HG02885 (cell line): ENCODE measurements around the gene DRAXIN.
A peak's percentile ranks its signal among the peaks of the same experiment; 100 is the strongest.
"Not testable (repeated sequence)": the region's sequence is repeated elsewhere in the genome, so short reads cannot be mapped to it uniquely, and the experiment has no call there.

Source experiments
- ATAC-seq: cut with Tn5 transposase; IDR thresholded peaks from one replicate; pipeline ENCODE4 v1.9.1; 2021; ENCODE audit warnings: mild to moderate bottlenecking; ENCODE audit not compliant: unreplicated experiment, poor library complexity

Gene DRAXIN

GRCh38 chr1:11691302-11691914 is at the start of gene DRAXIN:
TSS of gene DRAXIN (plus strand) at chr1:11691710. CDS start at chr1:11706259, 14,549 bp downstream.
- no peak for ATAC-seq

GRCh38 chr1:11641776-11642305 is 49.7 kb upstream of the DRAXIN start:
- no peak for ATAC-seq

GRCh38 chr1:11642418-11643017 is 49.0 kb upstream of the DRAXIN start:
- not testable (repeated sequence) for ATAC-seq

- ATAC-seq, result no peak
Measured at GRCh38 chr1:11643782-11644181, 47.7 kb upstream of the DRAXIN start.

- ATAC-seq, result no peak
Measured at GRCh38 chr1:11645270-11645669, 46.2 kb upstream of the DRAXIN start.

- no peak for ATAC-seq
Measured at GRCh38 chr1:11645670-11646265, 45.7 kb upstream of the DRAXIN start.

GRCh38 chr1:11646317-11646716 is 45.2 kb upstream of the DRAXIN start:
- no peak for ATAC-seq

GRCh38 chr1:11647333-11647732 is 44.2 kb upstream of the DRAXIN start:
- no peak for ATAC-seq

- ATAC-seq, result no peak
Measured at GRCh38 chr1:11648039-11648438, 43.5 kb upstream of the DRAXIN start.

GRCh38 chr1:11648732-11649158 is 42.8 kb upstream of the DRAXIN start:
- no peak for ATAC-seq

- ATAC-seq, result no peak
Measured at GRCh38 chr1:11649237-11649623, 42.3 kb upstream of the DRAXIN start.

- ATAC-seq, result no peak
Measured at GRCh38 chr1:11649624-11650330, 41.7 kb upstream of the DRAXIN start.

- no peak for ATAC-seq
Measured at GRCh38 chr1:11650331-11650991, 41.0 kb upstream of the DRAXIN start.

- ATAC-seq, result no peak
Measured at GRCh38 chr1:11651017-11651416, 40.5 kb upstream of the DRAXIN start.

- no peak for ATAC-seq
Measured at GRCh38 chr1:11652203-11652780, 39.2 kb upstream of the DRAXIN start.

GRCh38 chr1:11653101-11653860 is 38.2 kb upstream of the DRAXIN start:
- ATAC-seq, result no peak

- no peak for ATAC-seq
Measured at GRCh38 chr1:11653861-11654136, 37.7 kb upstream of the DRAXIN start.

- peak; percentile 71 for ATAC-seq
Measured at GRCh38 chr1:11654137-11654938, 37.2 kb upstream of the DRAXIN start, which contains the start of the genes FBXO2 and FBXO44. TSS of gene FBXO2 (minus strand) at chr1:11654429. CDS start at chr1:11654340, 89 bp downstream. TSS of gene FBXO44 (plus strand) at chr1:11654877. CDS start at chr1:11655836, 959 bp downstream.
